Keratinocyte (primary cell): ENCODE data around the gene RASA3. TPM values are rescaled to one million over a fixed set of nuclear protein-coding genes. Genes with fewer than 3 reads are reported as not detected.

ENCODE experiments used
- DNase-seq: peaks from one replicate; pipeline ENCODE4 v3.0.0-alpha.2; 2011; ENCODE audit warnings: low read depth, missing footprints, low spot score
- FAIRE-seq: peaks from 2 replicates; lab custom pipeline; 2011; peaks lifted over from hg19 to GRCh38; lab: Jason Lieb, UNC
- H2AFZ ChIP-seq: 2 replicates; pipeline ENCODE4 v1.6.0; 2012; ENCODE audit warnings: low read length, control low read depth, inconsistent platforms; ENCODE audit not compliant: control insufficient read depth
- H3K27ac ChIP-seq: 2 replicates; pipeline ENCODE4 v1.5.1; 2011; ENCODE audit warnings: low read length; ENCODE audit not compliant: control insufficient read depth, insufficient read depth
- H3K27me3 ChIP-seq: 3 replicates; pipeline ENCODE4 v1.6.0; 2011; ENCODE audit warnings: low read length; ENCODE audit not compliant: control insufficient read depth, insufficient read depth; ENCODE audit errors: extremely low read depth
- H3K36me3 ChIP-seq, 2 experiments: 2 replicates in 1 of 2; 3 replicates in 1 of 2; pipeline ENCODE4 v1.5.1; 2011; ENCODE audit warnings: low read length in 2 of 2, mild to moderate bottlenecking in 1 of 2; ENCODE audit not compliant: control insufficient read depth in 2 of 2, insufficient read depth in 2 of 2; ENCODE audit errors: extremely low read depth in 1 of 2
- H3K4me1 ChIP-seq: 3 replicates; pipeline ENCODE4 v1.5.1; 2011; ENCODE audit warnings: low read length; ENCODE audit not compliant: control insufficient read depth, insufficient read depth; ENCODE audit errors: extremely low read depth
- H3K4me2 ChIP-seq: 3 replicates; pipeline ENCODE4 v1.6.0; 2011; ENCODE audit warnings: low read depth, low read length; ENCODE audit not compliant: control insufficient read depth, insufficient read depth; ENCODE audit errors: extremely low read depth
- H3K4me3 ChIP-seq, 3 experiments: fragments of 200-600 bp in 1 of 3; sonication (generic) in 1 of 3; 2 replicates in 2 of 3; 3 replicates in 1 of 3; pipeline ENCODE4 v1.5.1; 2011 to 2016; ENCODE audit warnings: low read length in 3 of 3, mild to moderate bottlenecking in 3 of 3, control low read depth in 2 of 3, inconsistent platforms in 1 of 3, low read depth in 1 of 3, mixed read lengths in 1 of 3, mixed run types in 1 of 3, moderate library complexity in 1 of 3; ENCODE audit not compliant: control insufficient read depth in 2 of 3, insufficient read depth in 2 of 3; ENCODE audit errors: extremely low read depth in 1 of 3
- H3K79me2 ChIP-seq: 2 replicates; pipeline ENCODE4 v1.6.0; 2012; ENCODE audit warnings: low read length; ENCODE audit not compliant: control insufficient read depth, insufficient read depth
- H3K9ac ChIP-seq: 3 replicates; pipeline ENCODE4 v1.6.0; 2011; ENCODE audit warnings: low read length; ENCODE audit not compliant: control insufficient read depth, insufficient read depth; ENCODE audit errors: extremely low read depth
- H3K9me1 ChIP-seq: 3 replicates; pipeline ENCODE4 v1.6.0; 2011; ENCODE audit warnings: low read length; ENCODE audit not compliant: control insufficient read depth, insufficient read depth; ENCODE audit errors: extremely low read depth
- H3K9me3 ChIP-seq: 2 replicates; pipeline ENCODE4 v1.5.1; 2012; ENCODE audit warnings: low read depth, low read length; ENCODE audit not compliant: control insufficient read depth
- H4K20me1 ChIP-seq: 3 replicates; pipeline ENCODE4 v1.6.0; 2011; ENCODE audit warnings: low read length; ENCODE audit not compliant: control insufficient read depth, insufficient read depth; ENCODE audit errors: extremely low read depth
- EZH2 ChIP-seq: IDR thresholded peaks from one replicate; pipeline ENCODE4 v1.6.1; 2012; ENCODE audit warnings: inconsistent platforms, mild to moderate bottlenecking, low read length, moderate library complexity
- dilution Hi-C: fragments of 300-500 bp; cut with MboI; formaldehyde crosslinking; loops from one replicate; pipeline ENCODE4 v1.7.0; 2020; ENCODE audit warnings: low sequenced_read_pairs; ENCODE audit not compliant: extremely low pct_ligation_motif_present
- polyA plus RNA-seq, 5 experiments: library from polyadenylated mRNA; depleted of rRNA in 3 of 5; stranded (reverse) in 3 of 5; stranded (forward) in 1 of 5; unstranded in 1 of 5; fragments of >200 nt; gene quantifications; 1 replicate in 1 of 5; 2 replicates in 3 of 5; 3 replicates in 1 of 5; pipeline versions ENCODE4 v1.2.1 to v1.2.3, GENCODE V29; 2011 to 2012; ENCODE audit warnings: missing spikeins in 2 of 5, low read depth in 1 of 5, low replicate concordance in 1 of 5
- TF ChIP-seq, protein P1 (sequence below), 3 experiments: IDR thresholded peaks in 1 of 3; conservative IDR thresholded peaks in 1 of 3; optimal IDR thresholded peaks in 1 of 3; 2 replicates in 2 of 3; 3 replicates in 1 of 3; pipeline versions ENCODE3 to v1.5.1; 2011; ENCODE audit warnings: low read length in 3 of 3, mild to moderate bottlenecking in 3 of 3, moderate library complexity in 2 of 3, control low read depth in 1 of 3, inconsistent platforms in 1 of 3; ENCODE audit not compliant: insufficient read depth in 2 of 3; ENCODE audit errors: extremely low read depth in 1 of 3

The RASA3 gene
- polyA plus RNA-seq, 1 donor (not counting 4 experiments of a cell fraction or from before 2014, with no cell fraction given): 4.1 TPM

DNA sequence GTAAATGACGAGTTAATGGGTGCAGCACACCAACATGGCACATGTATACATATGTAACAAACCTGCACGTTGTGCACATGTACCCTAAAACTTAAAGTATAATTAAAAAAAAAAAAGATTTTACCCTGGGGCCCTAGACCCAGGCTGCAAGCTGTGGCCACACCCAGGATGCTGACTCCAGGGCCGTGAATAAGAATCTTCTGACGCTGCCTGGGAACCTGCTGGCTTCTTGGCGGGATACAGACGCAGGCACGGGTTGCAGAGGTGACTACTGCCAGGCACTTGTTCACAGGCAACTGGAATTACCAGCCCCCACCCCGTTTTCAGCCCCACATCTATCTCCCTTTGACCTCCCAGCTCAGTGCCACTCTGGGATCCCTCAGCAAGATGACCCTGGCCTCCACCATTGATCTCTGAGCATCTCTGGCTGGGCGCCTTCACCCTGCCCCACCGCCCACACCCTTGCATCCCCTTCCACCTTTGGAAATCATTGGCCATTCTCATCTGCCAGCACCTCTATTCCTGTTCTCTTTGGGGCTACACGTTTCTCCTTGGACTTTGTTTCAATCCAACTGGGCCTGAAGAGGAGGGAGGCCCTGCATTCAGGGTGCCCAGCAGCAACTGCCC lies 25.6 kb upstream of the RASA3 start:
- no peaks in the 10 kb centered on the region for H3K27me3 ChIP-seq

DNA sequence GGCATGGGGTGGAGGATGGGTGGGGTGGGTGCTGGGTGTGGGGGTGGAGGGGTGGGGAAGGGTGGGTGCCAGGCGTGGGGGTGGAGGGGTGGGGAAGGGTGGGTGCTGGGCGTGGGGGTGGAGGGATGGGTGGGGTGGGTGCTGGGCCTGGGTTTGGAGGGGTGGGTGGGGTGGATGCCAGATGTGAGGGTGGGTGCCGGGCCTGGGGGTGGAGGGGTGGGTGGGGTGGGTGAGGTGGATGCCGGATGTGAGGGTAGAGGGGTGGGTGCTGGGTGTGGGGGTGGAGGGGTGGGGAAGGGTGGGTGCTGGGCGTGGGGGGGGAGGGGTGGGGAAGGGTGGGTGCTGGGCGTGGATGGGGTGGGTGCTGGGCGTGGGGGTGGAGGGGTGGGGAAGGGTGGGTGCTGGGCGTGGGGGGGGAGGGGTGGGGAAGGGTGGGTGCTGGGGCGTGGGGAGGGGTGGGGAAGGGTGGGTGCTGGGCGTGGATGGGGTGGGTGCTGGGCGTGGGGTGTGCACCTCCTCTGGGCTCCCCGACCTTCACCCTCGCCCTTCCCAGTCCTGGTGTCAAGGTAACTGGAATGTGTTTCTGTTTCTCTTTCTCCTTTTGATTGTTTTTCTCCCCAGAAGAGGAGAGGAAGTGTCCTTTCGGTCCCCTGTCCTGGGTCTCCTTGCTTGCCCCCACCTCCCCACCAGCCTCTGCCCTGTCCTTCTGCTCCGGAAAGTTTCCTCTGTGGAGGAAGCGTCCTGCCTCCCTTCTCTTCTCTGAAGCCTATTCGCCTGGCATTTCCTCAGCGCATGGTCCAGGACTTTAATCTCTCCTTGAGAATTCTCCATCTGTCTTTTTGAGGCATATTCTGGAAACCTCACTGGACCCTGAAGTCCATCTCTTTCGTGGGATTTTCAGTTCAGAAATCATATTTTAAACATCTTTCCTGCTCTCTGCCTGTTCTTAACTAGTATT lies 23.8 kb upstream of the RASA3 start:
- TF ChIP-seq, protein P1, sequence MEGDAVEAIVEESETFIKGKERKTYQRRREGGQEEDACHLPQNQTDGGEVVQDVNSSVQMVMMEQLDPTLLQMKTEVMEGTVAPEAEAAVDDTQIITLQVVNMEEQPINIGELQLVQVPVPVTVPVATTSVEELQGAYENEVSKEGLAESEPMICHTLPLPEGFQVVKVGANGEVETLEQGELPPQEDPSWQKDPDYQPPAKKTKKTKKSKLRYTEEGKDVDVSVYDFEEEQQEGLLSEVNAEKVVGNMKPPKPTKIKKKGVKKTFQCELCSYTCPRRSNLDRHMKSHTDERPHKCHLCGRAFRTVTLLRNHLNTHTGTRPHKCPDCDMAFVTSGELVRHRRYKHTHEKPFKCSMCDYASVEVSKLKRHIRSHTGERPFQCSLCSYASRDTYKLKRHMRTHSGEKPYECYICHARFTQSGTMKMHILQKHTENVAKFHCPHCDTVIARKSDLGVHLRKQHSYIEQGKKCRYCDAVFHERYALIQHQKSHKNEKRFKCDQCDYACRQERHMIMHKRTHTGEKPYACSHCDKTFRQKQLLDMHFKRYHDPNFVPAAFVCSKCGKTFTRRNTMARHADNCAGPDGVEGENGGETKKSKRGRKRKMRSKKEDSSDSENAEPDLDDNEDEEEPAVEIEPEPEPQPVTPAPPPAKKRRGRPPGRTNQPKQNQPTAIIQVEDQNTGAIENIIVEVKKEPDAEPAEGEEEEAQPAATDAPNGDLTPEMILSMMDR (optimal IDR thresholded peaks at IDR 0.05 in 1 of 3, IDR thresholded peaks at IDR 0.05 in 1 of 3, conservative IDR thresholded peaks at IDR 0.05 in 1 of 3; ENCODE audit: extremely low read depth in 1 of 3, insufficient read depth in 2 of 3, low read length in 3 of 3): no peak
- TF ChIP-seq EZH2: no peak
- Histone ChIP-seq H3K27me3 (no peaks in the 10 kb centered on the region), H2AFZ (no peak overlapping the region), H3K4me3 (no peak overlapping the region), H3K36me3 (no peaks in the 10 kb centered on the region), H3K4me1 (peaks cover 5% of the 10 kb centered on the region), H3K79me2 (no peaks in the 10 kb centered on the region), H3K9me3 (no peaks in the 10 kb centered on the region), H4K20me1 (no peaks in the 10 kb centered on the region), H3K27ac (no peak overlapping the region), H3K9ac (no peak overlapping the region), H3K9me1 (no peaks in the 10 kb centered on the region), H3K4me2 (no peak overlapping the region)
- FAIRE-seq: no peak
- DNase-seq: no peak
- dilution Hi-C loops: no loop called here

More for the DNA sequence above, 25.6 kb upstream of the RASA3 start:
- Histone ChIP-seq H3K79me2 (no peaks in the 10 kb centered on the region), H3K9ac (no peak overlapping the region), H3K27ac (no peak overlapping the region), H2AFZ (no peak overlapping the region), H4K20me1 (no peaks in the 10 kb centered on the region), H3K4me1 (no peaks in the 10 kb centered on the region), H3K9me1 (no peaks in the 10 kb centered on the region), H3K4me2 (no peak overlapping the region), H3K4me3 (no peak overlapping the region), H3K9me3 (no peaks in the 10 kb centered on the region), H3K36me3 (no peaks in the 10 kb centered on the region)
- dilution Hi-C loops: no loop called here
- no peak for DNase-seq
- no peak for FAIRE-seq
- TF ChIP-seq EZH2: no peak
- TF ChIP-seq, protein P1 (optimal IDR thresholded peaks at IDR 0.05 in 1 of 3, IDR thresholded peaks at IDR 0.05 in 1 of 3, conservative IDR thresholded peaks at IDR 0.05 in 1 of 3; ENCODE audit: extremely low read depth in 1 of 3, insufficient read depth in 2 of 3, low read length in 3 of 3): no peak
